Stimulated activated CD4-positive, alpha-beta T cell treated with anti-CD3 and anti-CD28 coated beads, TNF-alpha, amount 100 ng/mL, for 4 hours (primary cell): ENCODE results near the gene KRTAP5-2.
A peak's percentile ranks its signal among the peaks of the same experiment; 100 is the strongest.
"Not testable (repeated sequence)": the region's sequence is repeated elsewhere in the genome, so short reads cannot be mapped to it uniquely, and the experiment has no call there.

Experiments
- DNase-seq, 3 experiments: peaks; one replicate each; pipeline ENCODE4 v3.0.0-alpha.2; 2020; ENCODE audit warnings: low read depth in 3 of 3

KRTAP5-2 gene

DNA sequence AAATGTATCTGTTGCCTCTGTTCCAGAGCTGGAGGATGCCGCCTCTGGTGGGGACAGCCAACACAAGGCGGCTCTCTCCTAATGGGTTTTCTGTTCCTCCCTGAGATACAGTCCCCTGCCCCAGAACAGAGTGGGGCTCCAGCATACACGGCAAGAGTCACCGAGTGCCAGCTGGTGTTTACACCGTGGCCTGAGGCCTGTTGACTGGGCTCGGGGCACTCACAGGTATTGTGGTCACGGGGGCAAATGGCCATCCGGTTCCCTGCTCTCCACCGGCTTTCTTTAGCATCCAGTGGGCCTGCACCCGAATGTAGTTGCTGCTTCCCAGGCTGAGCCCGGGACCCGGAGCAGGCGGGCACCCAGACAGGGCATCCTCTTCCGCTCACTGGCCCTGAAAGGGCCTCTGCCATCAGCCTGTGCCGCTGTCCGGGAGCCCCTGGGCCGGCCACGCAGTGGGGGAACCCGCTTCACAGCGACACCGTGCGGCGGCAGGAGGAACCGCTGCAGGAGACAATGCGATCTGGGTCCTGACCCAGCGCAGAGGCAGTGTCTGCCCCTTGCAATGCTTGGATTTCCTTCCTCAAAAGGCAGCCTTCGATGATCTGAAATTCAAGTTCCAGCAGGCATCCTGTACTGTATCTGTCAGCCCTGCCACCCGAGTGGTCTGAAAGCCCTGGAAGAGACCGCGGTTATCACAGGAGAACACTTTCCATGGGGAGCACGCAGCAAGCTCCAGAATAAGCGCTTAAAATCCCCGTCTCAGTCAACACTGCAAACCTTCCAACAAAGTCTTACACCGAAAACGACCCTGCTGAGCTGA, 30.6 kb upstream of the KRTAP5-2 start:
- peak; percentile 14 to 40 (median 33) for DNase-seq

DNA sequence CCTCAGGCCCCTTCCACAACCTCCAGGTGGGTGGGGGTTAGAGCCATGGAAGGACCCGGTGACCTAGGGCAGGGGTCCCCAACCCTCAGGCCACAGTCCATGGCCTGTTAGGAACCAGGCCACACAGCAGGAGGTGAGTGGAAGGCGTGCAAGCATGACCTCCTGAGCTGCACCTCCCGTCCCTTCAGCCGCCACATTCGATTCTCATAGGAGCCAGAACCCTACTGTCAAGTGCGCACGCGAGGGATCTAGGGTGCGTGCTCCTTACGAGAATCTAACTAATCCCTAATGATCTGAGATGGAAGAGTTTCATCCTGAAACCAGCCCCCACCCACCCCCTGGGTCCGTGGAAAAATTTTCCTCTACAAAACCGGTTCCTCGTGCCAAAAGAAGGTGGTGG, 27.4 kb upstream of the KRTAP5-2 start:
- no peak for DNase-seq

DNA sequence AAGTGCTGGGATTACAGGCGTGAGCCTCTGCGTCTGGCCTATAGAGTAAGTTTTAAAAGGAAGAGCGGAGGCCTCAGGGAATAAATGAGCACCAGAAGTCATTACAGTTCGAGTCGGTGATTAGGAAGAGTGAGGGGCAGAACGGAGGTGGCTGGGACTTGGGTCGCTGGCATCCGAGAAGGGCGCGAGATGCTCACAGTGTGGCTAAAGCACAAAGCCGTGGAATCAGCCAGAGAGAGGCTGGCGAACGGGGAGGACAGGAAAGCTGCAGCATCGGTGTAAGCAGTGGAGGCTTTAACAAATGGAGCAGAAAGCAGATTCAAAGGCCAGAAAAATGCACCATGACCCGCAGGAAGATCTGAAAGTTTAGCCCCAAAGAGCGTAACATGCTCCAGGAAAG, 26.5 kb upstream of the KRTAP5-2 start:
- no peak for DNase-seq

DNA sequence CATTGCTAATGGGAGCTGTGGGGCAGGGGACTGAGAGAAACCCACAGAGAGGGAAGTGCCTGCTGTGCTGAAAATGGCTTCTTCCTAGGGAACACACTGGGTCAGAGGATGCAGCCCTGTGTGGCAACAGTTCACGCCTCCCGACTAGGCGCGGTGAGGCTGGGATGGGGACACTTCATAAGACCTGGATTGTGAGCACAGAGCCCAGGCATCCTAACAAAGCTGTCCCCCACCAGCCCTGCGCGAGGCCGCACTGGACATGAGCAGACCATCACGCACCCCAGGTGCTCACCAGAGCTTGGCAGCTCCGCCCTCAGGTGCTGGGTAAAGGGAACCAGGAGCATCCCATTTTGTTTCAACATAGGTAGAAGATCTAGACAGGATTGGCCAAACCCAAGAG, 25.6 kb upstream of the KRTAP5-2 start:
- no peak for DNase-seq

DNA sequence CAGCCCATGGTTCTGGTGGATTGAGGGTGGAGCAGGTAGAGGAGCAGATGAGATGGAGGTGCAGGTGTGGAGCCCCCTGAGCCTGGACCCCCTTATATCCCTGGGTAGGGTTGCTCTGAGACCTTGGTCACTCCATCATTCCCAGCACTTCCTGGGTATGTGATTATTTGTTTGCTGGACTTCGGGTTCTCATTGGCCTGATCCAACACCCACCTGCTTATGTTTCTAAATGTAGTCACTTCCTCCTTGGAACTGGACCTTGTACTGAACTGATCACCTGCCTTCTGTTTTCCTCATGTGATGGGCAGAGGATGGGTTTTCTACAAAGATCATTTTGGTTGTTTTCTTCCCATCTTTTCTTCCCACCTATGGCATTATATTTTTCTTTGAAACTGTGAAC, 24.0 kb upstream of the KRTAP5-2 start, which contains the start of gene KRTAP5-4:
Gene KRTAP5-4 (minus strand): TSS at position 53 of the 400 bp plus-strand sequence. CDS start 45 bp downstream, at position 8.
- no peak for DNase-seq

DNA sequence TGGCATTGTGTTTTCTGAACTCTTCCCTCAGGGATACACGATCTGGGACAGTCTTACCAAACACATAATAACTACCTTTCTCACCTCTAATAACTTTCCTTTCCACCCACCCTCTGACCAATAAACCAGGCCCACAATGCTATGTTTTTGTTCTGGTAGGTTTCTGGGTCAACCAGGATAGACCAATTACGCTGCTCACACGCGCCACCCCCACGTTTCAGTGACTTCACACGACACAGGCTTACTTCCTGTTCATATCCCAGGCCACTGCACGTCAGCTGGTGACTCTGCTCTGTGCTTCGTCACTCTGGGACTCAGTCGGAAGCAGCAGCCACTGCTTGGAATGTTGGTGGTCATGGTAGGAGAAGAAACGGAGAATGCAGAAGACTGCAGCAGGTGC, 21.4 kb upstream of the KRTAP5-2 start:
- DNase-seq = no peak

DNA sequence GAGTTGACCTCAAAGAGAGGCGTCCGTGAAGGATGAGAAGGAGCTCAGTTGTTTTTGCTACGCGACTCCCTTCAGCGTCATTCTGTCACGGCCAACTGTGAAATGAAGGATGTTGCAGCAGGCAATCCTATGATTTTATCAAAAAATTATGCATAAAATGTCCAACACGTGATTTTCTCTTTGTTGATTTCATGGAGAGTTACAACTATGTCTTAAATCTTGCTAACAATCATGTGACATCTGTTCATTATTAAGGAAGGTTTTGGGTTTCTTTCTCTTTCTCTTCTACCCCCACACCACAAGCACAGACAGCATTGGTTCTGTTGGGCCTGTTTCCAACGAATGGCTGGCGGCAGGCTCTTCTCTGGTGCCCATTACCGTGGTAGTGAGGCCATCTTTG, 20.1 kb upstream of the KRTAP5-2 start:
- no peak for DNase-seq

DNA sequence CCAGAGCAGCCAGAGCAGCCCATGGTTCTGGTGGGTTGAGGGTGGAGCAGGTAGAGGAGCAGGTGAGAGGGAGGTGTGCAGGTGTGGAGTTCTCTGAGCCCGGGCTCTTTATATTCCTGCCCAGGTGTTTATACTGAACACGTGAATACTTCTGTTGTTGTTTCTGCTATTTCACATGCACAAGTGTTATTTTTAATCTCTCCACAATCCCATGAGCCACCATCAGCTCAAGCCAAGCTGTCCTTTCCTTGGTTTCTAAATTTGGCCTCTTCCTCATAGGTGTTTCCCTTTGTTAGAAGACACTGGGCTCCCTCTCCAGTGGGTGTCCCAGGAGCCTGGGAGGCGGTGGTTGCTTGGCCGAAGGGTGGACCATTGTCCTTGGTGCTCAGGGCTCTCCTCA, 10.3 kb upstream of the KRTAP5-2 start, which contains the start of gene KRTAP5-3:
Gene KRTAP5-3 (minus strand): TSS at position 101 of the 400 bp plus-strand sequence. CDS start 78 bp downstream, at position 23.
- no peak for DNase-seq

DNA sequence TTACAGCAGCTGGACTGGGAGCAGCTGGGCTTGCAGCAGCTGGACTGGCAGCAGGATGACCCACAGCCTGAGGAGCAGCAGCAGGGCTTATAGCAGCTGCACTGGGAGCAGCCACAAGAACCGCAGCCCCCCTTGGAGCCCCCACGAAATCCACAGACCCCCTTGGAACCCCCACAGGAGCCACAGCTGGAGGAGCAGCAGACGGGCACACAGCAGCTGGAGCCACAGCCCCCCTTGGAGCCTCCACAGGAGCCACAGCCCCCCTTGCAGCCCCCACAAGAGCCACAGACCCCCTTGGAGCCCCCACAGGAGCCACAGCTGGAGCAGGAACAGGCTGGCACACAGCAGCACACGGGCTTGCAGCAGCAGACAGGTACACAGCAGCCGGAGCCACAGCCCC, 9.8 kb upstream of the KRTAP5-2 start:
- not testable (repeated sequence) for DNase-seq

DNA sequence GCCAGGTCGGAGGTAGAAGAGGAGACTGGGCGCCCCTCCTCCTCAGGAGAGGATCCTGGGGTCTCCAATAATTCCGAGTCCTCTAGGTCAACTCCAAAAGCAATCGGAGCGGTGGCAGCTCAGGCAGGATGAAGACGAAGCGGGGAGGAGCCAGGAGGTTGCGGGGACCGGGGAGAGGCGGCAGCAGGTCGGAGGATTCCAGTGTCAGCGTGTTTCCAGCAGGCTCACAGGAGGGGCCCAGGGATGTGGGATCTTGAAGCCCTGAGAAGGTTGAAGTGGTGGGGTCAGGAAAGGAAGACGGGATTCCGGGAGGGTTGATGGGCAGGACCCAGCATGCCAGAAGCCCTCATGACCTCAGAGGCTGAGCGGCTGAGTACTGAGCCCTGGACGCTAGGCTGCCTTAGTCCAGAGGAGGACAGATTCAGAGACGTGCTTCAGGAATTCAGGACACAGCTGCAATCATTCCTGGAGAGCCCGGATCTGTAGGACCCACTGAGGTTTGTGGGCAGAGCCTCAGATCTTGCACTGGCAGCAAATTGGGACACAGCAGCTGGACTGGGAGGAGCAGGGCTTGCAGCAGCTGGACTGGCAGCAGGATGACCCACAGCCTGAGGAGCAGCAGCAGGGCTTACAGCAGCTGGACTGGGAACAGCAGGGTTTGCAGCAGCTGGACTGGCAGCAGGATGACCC, 9.2 kb upstream of the KRTAP5-2 start:
- DNase-seq = not testable (repeated sequence)

DNA sequence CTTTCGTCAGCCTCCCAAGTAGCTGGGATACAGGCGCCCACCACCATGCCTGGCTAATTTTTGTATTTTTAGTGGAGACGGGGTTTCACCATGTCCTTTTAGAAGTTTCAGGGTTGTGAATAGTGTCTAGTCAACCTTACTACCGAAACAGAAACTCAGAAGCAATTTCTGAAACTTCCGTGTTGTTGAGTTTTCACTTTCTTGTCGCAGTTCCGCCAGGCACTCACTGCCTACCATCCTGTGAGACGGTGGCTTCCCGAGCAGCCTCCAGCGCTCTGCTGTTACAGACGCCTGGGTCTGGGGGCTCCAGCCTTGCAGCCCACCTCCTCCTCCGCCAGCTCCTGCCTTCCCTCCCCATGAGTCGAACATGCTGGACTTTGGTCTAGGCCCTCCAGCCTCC, 7.8 kb upstream of the KRTAP5-2 start:
- DNase-seq = not testable (repeated sequence)

DNA sequence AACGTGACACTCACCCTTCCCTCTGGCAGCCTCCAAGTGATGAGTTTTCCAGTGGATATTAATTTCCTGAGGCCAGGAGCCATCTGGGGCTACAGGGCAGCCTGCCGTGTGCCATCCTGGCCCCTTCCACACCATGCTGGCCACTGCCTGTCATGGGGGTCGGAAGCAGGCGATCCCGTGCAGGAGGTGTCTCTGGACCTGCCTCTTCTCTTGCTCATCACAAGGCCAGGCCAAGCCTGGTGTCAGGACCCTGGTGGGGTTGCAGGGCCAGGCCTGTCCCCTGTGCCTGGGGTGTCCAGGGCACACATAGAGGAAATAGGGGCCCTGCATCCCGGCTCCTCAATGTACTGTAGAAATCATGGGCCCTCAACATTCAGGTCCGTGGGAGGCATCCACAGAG, 6.6 kb upstream of the KRTAP5-2 start:
- DNase-seq = no peak

DNA sequence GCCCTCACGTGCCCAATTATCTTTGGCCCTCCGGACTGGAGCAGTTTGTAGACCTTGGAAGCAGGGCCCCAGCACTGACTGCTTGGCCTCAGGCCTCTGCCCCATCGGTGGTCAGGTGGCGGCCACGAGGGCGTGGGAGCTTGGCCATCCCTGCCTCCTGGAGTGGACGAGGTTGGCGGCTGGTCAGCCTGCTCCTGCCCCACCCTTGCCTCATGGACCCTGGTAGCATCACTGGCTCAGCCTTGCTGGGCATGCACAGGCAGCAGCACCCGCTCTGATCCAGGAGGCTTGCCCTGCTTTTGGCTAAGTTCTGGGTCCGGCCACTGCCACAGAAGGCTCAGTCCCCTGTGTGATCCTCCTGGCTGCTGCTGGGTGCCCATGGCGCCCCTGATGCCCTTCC, 6.1 kb upstream of the KRTAP5-2 start:
- no peak for DNase-seq

DNA sequence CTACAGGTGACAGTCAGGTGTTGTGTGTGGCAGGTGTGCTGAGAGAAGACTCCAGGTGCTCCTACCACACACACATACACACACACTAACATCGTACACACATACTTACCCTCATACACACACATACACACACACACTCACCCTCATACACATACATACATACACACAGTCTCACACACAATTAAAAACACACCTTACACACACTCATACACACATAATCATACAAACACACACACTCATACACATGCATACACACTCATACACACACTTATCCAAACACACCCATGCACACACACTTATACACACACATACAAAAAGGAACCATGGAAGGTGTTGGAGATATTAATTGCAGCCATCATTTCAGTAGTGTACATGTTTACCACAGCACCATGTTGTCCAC, 5.5 kb upstream of the KRTAP5-2 start:
- no peak for DNase-seq

DNA sequence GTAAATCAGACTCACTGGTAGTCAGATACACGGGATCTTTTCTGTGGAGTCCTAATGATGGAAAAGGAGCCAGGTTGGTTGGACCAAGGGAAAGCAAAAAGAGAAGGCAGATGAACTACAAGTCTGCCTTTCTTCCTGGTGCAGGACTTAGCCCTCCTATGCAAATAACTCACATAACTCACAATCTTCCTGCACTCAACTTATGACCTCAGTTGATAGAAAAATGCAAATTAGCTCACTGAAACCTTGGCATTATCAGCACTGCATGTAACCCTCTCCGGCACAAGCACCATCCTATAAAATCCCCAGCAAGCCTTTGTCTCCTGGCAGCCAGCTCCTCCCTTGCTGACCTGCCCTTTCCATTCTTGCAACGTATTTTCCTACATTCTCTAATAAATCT, 3.6 kb upstream of the KRTAP5-2 start:
- DNase-seq = not testable (repeated sequence)

DNA sequence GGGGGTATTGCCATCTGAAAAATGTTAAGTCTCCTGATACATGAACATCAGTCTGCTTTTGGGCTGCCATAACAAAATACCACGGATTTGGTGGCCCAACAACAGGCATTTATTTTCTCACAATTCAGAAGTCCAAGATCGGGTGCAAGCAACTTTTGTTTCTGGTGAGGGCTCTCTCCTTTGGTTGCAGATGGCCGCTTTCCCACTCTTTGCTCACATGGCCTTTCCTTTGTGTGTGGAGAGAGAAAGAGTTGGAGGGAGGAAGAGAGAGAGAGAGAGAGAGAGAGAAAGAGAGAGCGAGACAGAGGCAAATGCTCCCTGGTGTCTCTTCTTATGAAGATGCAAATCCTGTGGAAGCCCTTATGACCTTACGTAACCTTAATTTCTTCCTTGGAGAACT, 2.5 kb upstream of the KRTAP5-2 start:
- no peak for DNase-seq

DNA sequence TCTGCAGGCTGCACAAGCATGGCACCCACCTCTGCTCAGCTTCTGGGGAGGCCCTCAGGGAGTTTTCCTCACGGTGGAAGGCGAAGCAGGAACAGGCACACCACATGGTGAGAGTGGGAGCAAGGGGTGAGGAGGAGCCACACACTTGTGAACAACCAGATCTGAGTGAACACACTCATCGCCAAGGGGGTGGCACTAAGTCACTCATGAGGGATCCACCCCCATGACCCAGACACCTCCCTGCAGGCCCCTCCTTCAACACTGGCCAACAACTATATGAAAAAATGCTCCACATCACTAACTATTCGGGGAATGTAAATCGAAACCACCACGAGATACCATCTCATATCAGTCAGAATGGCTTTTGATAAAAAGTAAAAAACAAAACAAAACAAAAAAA, 722 bp upstream of the KRTAP5-2 start:
- no peak for DNase-seq

DNA sequence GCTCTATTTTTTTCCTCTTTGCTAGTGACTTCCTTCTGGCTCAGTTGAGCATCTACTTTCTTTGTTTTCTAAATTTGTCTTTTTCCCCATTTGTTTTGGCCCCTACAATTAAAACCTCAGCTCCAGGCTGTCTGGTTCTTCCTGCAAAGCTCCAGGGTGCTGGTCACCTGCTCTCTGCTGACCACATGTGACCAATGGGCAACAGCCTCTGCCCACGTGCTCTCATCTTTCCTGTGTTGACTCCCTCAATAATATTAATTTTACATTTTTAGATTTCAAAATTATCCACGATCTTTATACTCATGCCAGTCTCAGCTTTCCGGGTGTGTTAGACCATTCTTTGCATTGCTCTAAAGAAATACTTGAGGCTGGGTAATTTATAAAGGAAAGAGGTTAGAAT, 312 bp upstream of the KRTAP5-2 start:
- DNase-seq = not testable (repeated sequence)

DNA sequence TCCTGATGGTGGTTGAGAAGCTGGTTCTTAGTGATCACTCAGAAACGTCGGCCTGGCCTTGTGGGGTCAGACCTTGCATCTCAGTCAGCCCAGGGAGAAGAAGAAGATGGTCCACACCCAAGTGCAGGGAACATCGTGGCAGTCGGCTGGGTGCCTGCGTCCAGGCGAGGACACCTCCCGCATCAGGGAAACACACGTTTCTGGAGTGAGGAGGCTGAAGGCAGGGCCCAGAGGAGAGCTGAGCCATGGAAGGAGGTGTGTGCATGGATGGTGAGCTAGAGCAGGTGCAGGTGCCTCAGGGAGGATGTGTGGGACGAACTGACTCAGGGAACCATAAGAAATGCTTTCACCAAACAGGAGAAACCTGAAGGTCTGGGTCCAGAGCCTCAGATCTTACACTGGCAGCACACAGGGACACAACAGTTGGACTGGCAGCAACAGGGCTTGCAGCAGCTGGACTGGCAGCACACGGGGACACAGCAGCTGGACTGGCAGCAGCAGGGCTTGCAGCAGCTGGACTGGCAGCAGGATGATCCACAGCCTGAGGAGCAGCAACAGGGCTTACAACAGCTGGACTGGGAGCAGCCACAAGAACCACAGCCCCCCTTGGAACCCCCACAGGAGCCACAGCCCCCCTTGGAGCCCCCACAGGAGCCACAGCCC, 632 bp downstream of the KRTAP5-2 start:
- DNase-seq = no peak

DNA sequence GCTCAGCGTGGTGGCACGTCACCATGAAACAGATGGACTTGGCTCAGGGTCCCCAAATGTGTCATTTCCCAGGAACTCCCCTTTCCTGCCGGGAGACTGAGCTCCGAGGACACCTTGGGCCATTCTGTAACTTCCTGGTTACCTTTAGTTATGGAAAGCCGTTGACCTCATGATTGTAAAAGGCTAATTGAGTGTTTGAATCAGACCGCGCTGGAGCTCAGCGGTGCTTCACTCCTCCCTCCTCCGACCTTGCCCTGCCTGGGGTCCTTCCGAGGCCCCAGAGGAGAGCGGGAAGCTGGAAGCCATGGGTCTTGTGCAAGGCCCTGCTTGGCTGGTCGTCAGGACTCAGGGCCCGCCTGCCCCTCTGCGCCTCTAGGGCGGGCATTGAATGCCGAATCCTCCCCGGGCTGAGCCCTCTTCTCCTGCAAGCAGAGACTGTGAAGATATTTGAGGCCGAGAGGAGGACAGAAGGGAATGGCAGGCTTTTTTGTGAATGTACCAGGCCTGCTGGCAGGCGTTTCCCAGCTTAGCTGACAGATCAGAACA, 1.4 kb downstream of the KRTAP5-2 start:
- not testable (repeated sequence) for DNase-seq

DNA sequence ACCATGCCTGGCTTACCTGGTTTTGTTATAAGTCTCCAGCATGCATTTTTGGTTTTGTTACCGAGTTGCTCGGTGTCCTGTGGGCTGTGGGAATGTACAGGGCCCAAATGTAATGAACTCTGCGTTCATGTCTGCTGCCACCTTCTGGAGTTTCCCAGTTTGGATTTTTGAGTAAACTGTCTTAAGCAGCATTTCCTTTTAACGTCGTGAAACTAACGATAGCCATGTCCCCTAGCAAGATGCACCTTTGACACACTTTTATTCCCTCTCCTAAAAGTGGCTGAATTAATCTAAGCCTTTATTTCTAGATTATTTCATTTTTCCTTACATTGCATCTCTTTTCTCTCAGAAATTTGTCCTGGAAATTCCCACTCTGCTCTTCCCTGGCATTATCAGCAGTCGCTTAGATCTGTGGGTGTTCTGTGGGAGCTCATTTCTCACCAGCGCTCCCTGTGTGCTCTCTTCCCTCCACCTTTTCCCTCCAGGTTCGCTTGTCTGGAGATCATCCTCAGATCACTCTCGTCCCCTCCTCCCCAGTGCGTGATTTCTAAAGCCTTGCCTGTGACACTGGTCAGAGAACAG, 2.0 kb downstream of the KRTAP5-2 start:
- DNase-seq = not testable (repeated sequence)

DNA sequence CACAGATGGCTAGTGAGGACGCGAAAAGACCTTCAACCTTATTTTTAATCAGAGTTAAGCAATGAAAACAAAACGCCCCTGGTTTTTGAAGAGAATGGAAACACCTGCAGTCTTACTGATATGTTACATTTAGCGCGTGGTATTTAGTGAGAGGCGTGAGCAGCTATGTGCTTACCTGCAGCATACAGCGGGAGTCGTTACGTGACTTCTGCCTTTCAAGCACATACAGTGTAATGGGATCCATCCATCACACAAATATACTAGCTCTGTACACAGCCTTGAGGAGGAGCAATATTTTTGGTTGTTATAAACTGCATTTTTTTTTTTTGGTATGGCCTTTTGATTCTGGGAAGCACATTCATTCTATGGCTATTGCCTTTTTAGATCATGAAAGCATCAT, 5.5 kb downstream of the KRTAP5-2 start:
- DNase-seq = no peak
